GM21515 (cell line): ENCODE results near the gene LILRB3.
"Not testable (repeated sequence)": the region's sequence is repeated elsewhere in the genome, so short reads cannot be mapped to it uniquely, and the experiment has no call there.

ENCODE experiments used
- ATAC-seq: cut with Tn5 transposase; IDR thresholded peaks from one replicate; pipeline ENCODE4 v1.9.1; 2021; ENCODE audit not compliant: unreplicated experiment

The LILRB3 gene

DNA sequence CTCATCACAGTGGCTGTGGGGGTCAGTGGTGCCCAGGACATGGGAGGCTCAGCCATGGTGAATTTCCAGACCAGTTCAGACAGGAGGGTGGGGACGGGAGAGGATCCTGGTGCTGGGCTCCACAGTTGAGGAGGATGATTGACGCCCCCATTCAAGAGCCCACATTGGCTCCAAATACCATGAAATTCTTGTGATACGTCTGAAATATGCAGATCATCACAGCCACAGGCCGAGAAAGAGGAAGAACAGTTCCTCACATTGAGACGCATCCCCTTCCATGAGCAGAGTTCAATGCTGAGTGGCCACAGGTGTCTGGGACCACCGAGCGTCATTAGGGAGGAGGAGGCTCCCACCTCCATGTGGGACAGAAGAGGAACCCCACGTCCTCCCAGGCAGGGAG is 21.0 kb upstream of the LILRB3 start:
- not testable (repeated sequence) for ATAC-seq

DNA sequence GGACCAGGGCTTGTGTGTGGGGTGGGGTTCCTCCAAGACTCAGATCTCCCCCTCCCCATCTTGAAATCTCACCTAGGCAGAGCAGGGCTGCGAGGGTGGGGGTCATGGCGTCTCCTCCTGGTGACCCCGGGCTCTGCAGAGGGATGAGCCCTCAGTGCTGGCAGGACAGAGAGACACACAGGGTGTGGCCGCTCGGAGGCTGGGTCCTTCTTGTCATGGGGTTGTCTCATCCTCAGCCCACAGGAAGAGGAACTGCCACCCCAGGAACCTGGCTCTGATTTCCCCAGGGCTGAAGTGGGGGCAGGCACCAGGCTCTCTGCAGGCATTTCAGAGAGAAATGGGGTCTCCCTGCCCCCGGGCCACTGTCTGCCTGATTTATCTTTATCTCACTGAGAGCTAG is 19.8 kb upstream of the LILRB3 start, which contains the start of gene LILRA6:
TSS of gene LILRA6 (minus strand) at position 145 of the 400 bp plus-strand sequence.
- not testable (repeated sequence) for ATAC-seq

DNA sequence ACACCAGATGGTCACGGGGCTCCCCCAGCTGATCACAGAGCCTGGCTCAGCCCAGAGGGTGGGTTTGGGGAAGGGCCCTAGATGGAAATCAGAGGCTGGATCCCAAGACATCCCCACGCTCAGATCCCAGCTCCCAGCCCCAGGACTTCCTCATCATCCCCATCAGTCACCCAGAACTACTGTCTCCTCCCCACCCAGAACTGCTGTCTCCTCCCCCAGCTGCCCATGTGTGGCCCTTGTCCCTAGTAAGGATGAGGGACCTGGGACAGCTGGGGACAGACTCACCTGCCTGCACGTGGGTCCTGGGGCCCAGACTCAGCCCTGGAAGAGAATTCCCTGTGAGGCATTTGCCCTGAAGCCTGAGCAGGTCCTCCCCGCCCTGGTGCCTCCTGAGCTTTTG is 19.4 kb upstream of the LILRB3 start:
- not testable (repeated sequence) for ATAC-seq

DNA sequence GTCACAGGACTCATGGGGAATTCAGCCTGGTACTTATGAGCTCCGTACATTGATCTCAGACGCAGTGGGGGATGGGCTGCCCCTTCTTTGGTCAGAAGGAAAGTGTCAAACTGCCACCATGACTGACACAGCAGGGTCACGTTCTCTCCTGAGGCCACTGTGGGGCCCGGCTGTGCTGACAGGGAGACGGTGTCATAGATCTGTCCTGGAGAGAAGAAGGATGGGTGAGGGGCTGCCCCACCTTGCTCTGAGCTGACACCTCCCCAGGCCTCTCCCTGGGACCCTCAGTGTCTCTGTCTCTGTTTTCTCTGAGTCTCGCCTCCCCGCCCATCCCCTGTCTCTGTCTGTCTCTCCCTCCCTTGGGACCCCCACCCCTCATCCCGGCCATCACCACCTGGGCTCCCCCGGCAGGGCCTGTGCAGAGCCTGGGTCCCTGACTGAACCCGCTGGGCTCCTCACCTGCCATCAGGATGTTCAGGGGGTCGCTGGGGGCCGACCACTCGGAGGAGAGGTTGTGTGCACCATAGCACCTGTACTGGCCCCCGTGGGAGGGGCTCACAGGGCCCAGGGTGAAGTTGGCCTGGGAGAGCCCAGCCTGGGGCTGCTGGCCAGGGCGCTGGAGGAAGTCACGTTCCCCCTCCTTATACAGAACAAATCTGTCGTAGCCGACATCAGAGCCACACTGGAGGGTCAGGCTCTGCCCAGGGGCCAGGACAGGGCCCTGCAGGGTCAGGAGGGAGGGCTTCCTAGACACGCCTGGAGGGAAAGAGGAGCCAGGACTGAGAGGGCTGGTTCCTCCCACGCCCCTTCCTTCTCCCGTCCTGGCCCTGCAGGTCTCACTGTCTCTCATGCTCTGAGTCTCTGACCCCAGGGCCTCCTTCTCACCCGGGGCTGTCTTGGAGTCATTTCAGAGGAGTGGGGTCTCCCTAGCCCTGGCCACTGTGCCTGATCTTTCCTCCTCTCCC is 17.8 kb upstream of the LILRB3 start:
- not testable (repeated sequence) for ATAC-seq

DNA sequence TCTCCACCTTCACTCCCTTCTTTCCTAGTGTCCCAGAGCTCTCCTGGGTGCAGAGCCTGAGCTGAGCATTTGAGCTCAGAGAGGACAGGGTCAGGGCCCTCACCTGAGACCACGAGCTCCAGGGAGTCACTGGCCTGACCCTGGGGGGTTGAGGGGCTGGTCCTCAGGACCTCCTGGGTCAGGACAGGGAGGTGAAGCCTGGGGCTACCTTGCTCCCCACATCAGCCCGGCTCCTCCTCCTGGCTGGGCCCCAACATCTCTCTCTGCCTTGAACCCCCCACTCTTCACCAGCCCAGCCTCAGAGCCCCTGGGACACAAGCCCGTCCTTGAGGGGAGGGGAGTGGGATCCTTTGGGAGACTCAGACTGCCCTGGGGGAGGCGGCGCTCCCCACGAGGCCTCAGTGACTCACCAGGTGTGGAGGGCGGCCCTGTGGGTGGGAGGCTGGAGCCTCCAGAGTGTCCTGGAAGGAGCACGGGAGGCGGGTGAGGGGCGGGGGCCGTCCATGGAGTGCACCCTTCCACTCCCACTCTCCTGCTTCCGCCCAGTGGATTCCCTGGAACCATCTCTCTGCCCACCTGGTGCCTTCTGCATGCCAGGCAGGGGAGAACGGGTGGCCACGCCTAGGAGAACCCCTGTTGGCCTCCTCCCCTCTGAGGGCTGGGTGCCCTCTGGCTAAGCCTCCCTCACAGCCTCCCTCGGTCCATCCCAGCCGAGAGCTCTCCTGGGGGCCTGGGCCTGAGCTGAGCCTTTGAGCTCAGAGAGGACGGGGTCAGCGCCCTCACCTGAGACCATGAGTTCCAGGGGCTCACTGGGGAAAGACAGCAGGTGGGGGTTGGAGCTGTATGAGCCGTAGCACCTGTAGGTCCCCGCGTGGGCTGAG is 16.9 kb upstream of the LILRB3 start:
- not testable (repeated sequence) for ATAC-seq

DNA sequence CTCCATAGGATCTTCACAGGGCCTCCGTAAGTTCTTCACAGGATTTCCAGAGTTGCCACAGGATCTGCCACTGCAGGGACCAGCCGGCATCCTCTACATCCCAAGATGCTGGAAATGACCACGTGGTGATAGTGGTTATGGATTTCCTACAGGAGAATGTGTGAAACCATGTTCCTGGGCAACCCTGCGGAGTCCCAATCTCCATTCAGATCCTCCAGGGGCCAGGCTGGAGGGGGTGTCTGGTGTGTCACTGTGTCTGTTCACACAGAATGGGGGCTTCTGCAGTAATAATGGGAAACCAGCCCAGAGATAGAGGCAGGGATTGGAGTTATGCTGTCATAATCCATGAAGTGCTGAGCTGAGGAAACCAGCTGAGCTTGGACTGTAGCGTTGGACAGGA is 11.1 kb upstream of the LILRB3 start:
- no peak for ATAC-seq

DNA sequence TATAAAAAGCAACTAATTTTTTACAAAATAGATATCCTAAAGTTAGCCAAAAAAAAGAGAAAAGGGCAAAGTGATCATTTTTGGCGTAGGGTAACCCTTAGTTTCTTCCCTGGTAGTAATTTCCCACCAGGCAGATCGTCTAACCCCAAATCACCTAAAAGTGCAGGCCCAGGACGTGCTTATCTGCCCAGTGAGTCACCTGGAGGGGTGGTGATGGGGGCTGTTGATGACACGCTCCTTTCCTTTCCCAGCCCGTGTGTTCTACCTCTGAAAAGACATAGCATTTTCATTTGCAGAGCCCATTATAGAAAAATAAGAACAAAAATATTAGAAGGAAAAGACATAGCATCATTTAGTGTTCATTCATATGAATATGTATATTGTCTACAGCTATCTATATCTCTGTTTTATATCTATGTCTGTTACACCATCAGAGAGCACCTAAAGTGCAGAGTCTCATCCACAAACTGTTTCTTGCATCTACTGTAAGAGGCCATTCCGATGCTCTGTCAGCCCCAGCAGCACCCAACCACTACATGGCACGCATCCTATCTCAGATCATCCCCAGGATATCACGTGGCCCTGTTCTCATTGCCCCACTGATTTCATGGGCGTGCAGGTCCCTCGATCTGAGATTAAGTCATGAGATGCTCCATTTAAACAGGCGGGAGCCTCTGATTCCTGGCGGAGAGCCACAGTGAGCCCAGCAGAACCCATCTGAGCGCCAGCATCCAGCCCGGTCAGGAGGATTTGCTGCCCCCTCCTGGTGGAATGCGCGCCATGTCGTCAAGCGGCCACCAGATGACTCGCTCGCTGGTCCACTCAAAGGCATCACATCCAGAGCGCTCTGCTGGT is 8.5 kb upstream of the LILRB3 start:
- ATAC-seq: no peak

DNA sequence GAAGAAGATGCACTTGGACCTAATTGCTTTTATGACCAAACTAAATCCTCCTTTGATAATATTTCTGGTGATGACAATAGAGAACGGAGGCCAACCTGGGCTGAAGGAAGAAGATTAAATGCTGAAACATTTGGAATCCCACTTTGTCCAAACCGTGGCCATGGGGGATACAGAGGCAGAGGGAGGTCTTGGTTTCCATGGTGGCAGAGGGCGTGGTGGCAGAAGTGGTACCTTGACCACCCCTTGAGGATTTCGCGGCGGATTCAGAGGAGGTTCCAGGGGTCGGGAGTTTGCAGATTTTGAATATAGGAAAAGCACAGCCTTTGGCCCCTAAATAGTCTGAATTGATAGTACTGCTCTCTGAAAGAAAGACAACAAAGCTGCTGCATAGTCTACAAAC is 7.2 kb upstream of the LILRB3 start:
- ATAC-seq: no peak

DNA sequence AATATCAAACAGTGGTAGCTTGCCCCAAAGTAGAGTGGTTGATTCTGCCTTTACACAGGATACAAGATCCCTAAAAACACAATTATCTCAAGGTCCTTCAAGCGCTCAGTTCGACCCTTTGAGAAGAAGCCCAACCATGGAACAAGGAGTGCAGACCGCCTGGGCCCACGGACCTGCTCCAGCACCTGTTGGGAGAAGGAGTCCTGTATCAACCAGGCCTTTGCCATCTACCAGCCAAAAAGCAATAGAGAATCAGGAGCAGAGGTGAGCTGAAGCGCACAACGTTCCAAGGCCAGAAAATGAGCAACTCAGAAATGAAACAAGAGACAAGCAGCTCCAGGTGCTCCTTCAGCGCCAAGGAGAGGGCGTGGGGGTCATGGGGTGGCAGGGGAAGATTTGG is 6.3 kb upstream of the LILRB3 start:
- no peak for ATAC-seq

DNA sequence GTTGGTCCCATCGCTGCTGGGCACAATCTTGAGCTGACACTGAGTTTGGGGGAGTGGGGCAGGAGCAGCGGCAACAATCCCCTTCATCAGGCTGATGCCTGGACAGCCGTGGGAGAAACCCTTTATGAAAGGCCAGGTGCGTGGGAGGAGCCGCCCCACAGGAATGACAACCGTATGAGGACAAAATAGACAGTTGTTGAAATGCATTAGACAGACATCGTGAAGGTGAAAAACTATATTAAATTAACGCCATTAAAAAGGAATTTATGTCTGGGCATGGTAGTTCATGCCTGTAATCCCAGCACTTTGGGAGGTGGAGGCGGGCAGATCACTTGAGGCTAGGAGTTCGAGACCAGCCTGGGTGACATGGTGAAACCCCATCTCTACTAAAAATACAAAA is 1.8 kb upstream of the LILRB3 start:
- ATAC-seq: not testable (repeated sequence)

DNA sequence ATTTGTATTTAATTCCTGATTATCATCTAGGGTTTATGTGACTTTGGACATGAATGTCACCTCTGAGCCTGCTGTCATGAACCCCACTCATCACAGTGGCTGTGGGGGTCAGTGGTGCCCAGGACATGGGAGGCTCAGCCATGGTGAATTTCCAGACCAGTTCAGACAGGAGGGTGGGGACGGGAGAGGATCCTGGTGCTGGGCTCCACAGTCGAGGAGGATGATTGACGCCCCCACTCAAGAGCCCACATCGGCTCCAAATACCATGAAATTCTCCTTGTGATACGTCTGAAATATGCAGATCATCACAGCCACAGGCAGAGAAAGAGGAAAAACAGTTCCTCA is 1.1 kb upstream of the LILRB3 start:
- not testable (repeated sequence) for ATAC-seq

DNA sequence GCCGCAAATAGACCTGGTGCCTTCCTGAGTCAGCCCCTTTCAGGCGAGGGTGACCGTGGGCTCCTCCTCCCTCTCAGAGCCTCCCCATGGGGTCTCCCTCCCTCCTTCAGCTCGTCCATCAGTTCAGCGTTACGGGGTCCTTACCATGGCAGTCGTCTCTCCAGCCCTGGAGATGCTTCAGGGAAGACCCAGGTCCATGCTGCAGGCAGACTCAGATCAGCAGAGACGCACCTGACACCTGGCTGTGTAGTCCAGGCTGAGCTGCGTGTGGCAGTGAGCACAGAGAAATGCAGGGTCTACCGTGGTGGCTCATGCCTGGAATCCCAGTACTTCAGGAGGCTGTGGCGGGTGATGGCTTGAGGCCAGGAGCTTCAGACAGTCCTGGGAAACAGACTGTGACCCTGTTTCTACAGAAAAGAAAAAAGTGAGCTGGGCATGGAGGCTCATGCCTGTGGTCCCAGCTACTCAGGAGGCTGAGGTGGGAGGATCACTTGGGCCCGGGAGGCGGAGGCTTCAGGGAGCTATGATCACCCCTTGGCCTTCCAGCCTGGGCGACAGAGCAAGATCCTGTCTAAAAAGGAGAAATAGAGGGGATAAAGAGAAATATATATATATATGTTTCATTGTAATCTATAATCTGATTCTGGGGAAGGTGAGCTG is 600 bp upstream of the LILRB3 start:
- not testable (repeated sequence) for ATAC-seq

DNA sequence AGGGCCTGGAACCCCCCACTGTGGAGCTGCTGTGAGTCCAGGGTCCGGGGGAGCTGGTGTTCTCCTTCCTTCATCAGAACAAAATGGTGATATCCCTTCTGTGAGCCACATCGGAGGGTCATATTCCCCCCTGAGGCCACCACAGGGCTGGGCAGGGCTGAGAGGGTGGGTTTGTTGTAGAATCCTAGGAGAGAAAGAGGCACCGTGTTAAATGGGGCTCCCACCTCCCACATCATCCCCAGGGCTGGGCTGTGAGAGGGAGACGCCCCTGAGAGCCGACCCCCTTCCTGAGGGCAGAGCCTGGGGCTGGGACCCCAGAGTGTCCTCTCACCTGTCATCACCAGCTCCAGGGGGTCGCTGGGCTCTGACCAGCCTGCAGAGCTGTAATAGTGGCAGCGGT is 860 bp downstream of the LILRB3 start:
- ATAC-seq: not testable (repeated sequence)

DNA sequence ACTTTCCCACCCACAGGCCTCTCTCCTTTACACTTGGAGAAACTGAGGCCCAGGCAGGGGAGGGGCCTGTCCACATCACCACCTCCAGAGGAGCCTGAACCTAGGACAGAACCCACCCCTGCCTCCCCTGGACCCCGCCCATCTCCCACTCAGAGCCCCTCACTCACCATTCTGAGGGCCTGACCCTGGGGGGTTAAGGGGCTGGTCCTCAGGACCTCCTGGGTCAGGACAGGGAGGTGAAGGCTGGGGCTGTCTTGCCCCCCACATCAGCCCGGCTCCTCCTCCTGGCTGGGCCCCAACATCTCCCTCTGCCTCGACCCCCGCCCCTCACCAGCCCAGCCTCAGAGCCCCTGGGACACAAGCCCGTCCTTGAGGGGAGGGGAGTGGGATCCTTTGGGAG is 3.1 kb downstream of the LILRB3 start:
- not testable (repeated sequence) for ATAC-seq

DNA sequence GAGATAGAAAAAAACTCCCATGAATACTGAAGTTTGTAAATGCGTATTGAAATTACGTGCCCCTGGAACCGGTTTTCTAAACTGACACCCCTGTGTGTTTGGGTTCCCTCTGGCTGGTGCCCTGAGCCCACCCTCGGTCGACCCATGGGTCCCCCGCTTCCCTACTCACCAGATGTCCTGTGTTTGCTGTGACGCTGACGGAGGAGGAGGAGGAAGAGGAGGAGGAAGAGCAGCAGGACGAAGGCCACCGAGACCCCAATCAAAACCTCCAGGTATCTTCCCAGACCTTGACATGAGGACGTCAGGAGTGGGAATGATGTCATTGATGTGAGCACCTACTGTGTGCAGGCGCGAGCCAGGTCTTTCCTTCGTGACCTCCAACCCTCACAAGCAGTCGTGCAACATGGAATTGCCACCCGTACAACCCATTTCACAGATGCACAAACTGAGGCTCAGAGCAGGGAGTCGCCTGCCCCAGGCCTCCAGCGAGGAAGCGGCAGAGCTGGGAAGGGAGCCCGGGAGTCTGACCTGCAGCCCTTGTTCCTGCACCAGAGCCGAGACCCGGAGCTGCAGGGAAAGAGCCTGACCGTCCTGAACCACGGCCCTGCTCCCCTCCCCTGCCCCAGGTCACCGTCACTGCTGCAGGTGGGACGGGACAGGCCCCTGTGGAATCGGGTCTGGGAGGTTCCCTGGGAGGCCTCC is 3.7 kb downstream of the LILRB3 start:
- no peak for ATAC-seq

DNA sequence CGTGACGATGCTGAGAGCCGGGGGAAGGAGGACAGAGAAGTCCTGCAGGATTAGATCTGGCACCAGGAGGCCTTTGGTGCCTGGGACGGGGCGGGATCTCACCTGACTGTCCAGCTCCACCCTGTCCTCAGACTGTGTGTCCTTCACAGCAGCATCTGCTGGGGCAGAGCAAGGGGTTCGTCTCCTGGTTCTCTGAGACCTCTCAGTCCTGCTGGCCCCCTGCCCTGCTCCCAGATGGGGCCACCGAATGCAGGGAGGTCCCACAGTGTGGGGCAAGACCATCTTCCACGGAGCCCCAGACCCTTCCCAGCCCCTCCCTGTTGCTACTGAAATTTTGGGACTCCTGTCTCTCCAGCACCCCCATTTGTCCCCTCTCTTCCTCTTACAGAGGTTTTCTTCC is 4.5 kb downstream of the LILRB3 start:
- no peak for ATAC-seq

DNA sequence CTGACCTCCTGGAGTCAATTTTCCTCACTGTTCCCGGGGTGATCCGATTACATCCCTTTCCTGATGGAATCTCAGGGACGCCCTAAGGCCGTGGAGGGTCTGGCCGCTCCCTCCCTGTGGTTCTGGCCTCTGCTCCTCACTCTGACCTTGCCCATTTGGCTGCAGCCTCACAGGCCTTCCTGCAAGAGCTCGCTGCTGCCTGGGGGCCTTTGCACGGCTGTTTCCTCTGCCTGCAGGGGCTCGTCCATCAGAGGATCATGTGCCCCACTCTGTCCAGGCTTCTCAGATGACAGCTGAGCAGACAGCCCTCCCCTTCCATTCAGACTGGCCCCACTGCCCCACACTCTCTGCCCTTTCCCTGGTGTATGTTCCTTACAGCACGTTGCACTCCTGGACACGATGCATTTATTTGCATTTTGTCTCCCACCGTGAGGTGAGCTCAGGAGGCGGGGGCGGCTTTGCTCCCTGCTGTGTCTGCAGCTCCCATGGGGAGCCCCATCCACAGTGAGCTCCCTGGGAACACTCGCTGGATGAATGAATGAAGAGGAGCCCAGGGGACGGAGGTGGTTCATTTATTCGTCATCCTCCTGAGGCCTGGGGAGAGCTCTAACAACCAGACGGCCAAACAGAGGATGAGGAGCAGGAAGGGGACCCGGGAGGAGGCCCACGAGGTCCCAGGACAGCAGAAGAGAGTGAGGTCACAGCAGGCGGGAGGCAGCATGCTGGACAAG is 5.1 kb downstream of the LILRB3 start:
- not testable (repeated sequence) for ATAC-seq

DNA sequence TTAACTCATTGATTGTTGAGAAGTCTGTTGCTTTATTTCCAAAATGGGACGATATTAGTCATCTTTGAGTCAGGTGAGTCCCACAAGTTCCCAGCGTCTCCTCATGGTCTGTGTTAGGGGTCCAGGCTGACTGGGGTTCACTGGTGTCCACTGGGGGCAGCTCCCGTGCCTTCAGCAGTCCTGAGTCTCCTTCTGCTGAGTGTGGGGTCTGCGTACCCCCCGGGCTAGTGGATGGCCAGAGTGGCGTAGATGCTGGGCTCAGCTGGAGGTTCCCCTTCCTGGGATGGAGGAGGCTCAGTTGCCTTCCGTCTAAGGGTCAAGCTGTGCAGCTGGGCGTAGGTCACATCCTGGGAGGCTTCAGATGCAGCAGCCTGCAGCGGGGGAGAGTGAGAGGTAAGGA is 5.9 kb downstream of the LILRB3 start:
- no peak for ATAC-seq

DNA sequence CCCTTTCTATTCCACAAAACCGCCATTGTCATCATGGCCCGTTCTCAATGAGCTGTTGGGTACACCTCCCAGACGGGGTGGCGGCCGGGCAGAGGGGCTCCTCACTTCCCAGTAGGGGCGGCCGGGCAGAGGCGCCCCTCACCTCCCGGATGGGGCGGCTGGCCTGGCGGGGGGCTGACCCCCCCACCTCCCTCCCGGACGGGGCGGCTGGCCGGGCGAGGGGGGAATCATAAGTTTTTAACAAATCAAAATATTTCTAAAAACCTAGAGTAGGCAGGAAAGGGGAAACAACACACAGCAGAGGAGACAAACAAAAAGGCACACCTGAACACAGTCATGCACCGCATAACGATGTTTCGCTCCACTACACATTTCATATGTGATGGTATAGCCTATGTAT is 8.1 kb downstream of the LILRB3 start:
- not testable (repeated sequence) for ATAC-seq
